Measurements from ENCODE around the gene FGA.
A peak's percentile ranks its signal among the peaks of the same experiment; 100 is the strongest.

Gene FGA

DNA sequence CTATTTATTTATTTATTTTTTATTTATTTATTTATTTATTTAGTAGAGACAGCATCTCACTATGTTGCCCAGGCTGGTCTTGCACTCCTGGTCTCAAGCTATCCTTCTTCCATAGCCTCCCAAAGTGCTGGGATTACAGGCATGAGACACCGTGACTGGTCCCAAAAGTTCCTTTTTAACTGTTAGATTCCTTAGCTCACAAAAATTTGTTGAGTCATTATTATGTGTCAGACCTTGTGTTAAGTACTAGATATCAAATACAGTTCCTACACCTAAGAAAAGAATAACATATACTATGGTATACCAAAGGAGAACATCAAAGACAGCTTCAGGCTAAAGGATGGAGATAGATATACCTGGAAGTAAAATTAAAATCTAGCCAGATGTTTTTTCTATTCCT lies 11.6 kb downstream of the FGA start:
- DNase-seq = no peak

DNA sequence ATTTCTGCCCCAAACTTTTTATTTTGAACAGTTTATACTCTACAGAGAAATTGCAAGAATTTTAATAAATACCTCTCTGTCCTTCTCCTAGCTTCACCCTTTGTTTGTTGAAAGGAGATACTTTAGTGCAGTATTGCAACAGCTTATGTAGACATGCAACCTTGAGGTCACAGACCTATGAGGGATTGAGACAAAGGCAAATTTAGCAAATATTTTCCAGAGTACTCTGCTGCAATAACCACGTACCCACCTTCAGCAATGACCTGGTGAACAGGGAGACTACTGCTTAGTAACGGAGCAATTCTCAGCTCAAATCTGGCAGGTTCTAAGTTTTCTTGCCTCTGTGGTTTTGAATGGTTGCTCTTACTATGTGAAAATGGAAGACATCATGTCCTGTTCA lies 13.2 kb downstream of the FGA start:
- no peak for DNase-seq

DNA sequence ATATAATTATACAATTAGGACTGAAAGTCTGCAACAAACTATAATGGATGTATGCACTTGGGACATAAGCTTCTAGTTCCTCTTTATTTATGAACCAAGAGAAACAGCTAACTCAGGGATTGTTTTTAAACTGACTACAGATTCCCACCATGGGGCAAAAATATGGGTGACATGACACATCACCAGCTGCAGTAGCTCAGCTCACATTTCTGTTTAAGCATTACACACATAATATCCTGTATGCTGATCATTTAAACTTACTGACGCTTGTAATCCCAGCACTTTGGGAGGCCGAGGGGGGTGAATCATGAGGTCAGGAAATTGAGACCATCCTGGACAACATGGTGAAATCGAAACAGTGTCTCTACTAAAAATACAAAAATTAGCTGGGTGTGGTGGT lies 16.2 kb downstream of the FGA start:
- no peak for DNase-seq

GRCh38 chr4:154573190-154573870 lies 17.2 kb downstream of the FGA start:
- DNase-seq = no peak

GRCh38 chr4:154569584-154569983 lies 21.0 kb downstream of the FGA start:
- no peak for DNase-seq

GRCh38 chr4:154569028-154569427 lies 21.5 kb downstream of the FGA start:
- no peak for DNase-seq

DNA sequence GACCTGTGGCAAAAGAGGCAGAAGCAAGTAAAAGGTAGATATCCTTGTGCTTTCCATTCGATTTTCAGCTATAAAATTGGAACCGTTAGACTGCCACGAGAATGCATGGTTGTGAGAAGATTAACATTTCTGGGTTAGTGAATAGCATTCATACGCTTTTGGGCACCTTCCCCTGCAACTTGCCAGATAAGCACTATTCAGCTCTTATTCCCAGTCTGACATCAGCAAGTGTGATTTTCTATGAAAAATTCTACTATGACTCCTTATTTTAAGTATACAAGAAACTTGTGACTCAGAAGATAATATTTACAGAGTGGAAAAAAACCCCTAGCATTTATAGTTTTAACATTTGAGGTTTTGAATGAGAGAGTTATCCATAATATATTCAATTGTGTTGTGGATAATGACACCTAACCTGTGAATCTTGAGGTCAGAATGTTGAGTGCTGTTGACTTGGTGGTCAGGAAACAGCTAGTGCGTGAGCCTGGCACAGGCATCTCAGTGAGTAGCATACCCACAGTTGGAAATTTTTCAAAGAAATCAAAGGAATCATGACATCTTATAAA lies 23.8 kb downstream of the FGA start:
- DNase-seq = no peak

- no peak for DNase-seq
These were observed 24.8 kb downstream of the FGA start for GRCh38 chr4:154565704-154566103.

DNA sequence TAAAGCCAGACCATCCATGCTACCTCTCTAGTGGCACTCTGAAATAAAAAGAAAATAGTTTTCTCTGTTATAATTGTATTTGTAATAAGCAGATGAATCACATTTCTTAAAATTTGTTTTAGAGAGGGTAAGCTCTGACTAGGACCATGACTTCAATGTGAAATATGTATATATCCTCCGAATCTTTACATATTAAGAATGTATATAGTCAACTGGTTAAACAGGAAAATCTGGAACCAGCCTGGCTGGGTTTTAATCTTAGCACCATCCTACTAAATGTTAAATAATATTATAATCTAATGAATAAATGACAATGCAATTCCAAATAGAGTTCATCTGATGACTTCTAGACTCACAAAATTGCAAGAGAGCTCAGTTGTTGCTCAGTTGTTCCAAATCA lies 26.2 kb downstream of the FGA start:
- DNase-seq = no peak

- DNase-seq = no peak
These were observed 27.8 kb downstream of the FGA start, which contains the start of gene FGB for GRCh38 chr4:154562697-154563254. Gene FGB, plus strand, starts transcription at chr4:154563011. Its CDS starts 8 bp downstream, at chr4:154563019.

- no peak for DNase-seq
These were observed 29.7 kb downstream of the FGA start for GRCh38 chr4:154560824-154561231.

GRCh38 chr4:154560419-154560801 lies 30.1 kb downstream of the FGA start:
- DNase-seq = no peak

DNA sequence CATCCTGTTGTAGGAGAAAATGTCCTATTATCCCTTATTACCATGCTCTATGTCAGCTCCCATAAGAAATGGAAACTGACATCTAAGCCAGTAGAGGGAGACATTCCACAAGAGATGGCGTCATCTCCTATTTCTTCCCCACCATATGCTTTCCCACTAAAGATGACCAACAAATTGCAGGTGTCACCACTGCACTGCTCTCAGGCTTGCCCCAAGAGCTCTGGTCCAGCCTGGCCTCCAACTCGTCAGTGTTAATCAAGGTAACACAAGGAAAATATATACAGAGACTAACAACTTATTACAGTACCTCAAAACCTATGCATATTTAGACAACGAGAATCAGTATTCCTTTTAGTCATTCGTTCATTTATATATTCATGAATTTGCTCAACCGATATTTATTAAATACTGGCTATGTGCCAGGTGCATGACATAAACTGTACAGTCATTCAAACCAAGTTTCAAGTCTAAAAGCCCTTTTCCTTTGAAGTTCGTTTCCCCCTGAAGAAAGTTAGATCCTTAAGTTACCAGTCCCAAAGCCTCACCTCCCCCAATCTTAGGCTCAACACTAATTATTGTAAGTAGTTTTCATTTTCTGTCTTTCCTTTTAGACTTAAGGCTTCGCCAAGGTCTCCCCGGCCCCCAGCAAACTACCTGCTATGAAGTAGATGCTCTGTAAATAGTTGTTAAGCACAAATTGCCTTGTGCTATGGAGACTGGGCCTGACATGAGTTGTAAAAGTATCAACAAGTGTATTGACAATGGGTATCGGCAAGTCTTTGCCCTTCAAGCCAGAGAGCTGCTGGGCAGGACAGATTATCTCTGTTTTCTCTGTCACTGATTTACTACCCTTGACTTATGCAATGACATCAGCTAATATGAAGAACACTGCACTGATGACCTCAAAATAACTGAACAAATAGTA lies 30.8 kb downstream of the FGA start:
- DNase-seq = no peak

GRCh38 chr4:154559141-154559493 lies 31.4 kb downstream of the FGA start:
- DNase-seq = no peak

DNA sequence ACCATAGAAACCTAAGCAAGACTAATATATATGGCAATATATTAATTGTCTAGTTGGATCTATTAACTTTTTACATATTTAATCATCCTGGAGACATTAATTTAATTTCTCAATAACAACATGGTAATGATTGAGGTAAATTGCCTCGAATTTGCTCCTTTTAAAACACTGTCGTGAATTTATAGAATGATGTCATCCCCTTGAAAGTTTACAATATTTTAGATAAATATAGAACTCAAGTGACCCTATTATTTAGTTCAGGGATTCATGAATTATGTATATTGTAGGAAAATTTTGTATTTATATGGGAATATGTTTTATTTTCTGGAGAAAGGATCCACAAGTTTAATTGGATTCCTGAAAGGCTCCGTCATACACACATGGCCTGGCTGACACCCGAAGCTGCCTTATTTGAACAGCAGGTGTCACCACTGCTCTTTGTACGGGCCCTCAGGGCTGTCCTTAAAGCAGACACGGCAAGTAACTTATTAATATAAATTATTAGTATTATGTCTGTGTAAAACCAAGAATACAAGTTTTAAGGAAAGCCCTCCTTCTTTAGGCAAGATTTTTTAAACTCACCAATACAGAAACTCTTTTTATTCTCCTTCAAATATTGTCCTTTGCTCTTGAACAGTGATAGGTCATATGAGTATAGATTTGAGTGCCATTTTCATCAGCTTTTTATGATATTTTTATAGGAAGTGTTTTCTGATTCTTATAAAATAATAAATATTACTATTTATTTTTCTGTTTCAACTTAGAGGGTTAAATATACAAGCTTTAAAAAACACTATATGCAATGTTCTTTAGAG lies 38.5 kb downstream of the FGA start:
- DNase-seq = peak; percentile 48 to 49

GRCh38 chr4:154549894-154550790 lies 40.4 kb downstream of the FGA start, which contains the start of gene PLRG1:
Gene PLRG1, minus strand, starts transcription at chr4:154550400. Its CDS starts 92 bp downstream, at chr4:154550308.
- peak; percentile 91 to 92 for DNase-seq

DNA sequence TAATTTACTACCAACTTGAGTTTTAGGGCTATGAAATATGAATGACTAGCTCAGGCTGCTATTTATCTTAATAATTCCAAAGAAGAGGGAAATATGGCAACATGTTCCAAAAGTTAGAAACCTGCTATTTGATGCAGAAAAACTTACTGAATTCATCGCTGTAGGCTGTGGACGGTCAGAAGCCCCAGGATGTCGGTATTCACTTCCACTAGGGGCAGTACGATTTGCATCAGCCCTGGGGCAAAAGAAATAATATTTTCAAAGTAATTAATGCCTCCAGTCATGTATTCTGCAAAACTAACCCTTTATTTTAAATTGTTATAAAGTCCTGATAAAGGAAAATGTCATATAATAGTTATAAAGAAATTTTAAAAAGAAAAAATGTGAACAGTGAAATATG lies 44.9 kb downstream of the FGA start:
- DNase-seq = no peak

DNA sequence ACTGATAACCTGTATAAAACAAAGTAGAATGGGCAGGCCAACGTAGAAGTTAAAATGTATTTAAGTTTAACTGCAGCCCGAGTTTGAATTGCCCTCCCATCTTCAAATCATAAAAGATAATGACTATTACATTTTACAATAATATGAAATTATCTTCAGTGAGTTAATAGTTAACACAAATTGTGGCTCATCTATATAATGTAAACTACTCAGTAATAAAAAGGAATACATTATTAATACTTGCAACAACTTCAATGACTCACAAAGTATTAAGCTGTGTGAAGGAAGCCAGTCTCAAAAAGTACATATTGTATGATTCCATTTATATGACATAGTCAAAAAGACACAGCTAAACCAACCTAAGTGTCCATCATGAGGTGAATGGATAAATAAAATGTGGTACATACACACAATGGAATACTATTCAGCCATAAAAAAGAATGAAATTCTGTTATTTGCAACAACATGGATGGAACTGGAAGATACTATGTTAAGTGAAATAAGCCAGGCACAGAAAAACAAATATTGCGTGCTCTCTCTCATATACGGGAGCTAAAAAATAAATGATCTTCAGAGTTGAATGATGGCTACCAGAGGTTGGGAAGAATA lies 48.2 kb downstream of the FGA start:
- DNase-seq = no peak
